Activated T-cell treated with anti-CD3 and anti-CD28 coated beads for 24 hours (primary cell): ENCODE measurements around the gene UNC13C.

ENCODE experiments used
- DNase-seq: peaks from one replicate; pipeline ENCODE4 v3.0.0-alpha.2; 2020; ENCODE audit warnings: low read depth

Gene UNC13C

DNA sequence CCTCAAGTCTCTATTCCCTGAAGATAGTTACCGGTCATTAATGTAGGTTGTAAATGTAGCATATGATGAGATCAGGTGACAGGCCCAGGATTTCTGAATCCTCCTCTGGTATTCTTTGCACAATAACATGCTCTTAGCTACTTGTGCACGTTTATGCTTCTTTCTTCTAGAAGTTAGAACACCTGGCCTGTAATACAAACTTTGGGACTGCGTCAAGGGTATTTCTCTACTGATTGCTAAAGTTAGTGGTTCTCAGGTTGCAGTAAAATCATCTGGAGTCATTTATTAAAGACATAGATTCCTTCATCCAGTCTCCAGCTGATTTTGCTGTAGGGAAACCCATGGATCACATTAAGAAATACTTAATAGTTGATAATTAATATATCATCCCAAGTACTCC lies 48.0 kb downstream of the UNC13C start:
- DNase-seq: no peak

GRCh38 chr15:54026891-54027290 lies 48.6 kb downstream of the UNC13C start:
- no peak for DNase-seq

- no peak for DNase-seq
Observed at GRCh38 chr15:54029081-54029480, 50.8 kb downstream of the UNC13C start.

- no peak for DNase-seq
Observed at GRCh38 chr15:54032066-54032465, 53.8 kb downstream of the UNC13C start.

GRCh38 chr15:54033356-54033860 lies 55.2 kb downstream of the UNC13C start:
- no peak for DNase-seq

GRCh38 chr15:54033869-54034458 lies 55.7 kb downstream of the UNC13C start:
- no peak for DNase-seq

- DNase-seq: no peak
Observed at GRCh38 chr15:54035616-54036015, 57.4 kb downstream of the UNC13C start.

DNA sequence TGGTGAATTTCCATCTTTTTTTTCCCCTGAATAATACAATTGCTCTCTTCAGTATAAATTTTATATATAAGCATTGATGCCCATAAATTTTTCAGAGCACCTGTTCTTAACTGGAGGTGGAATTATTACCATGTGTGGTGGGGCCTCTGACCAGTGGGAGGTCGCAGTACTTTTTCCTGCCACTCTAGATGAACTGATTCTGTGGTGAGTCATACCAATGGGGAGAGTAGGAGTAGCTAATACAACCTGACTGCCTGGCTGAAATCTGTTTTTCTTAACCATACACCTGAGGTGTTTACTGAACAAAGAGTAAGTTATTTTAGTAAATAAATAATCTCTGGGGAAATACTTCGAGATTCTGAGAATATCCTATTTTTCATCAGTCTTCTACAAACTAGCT lies 67.2 kb downstream of the UNC13C start:
- no peak for DNase-seq

DNA sequence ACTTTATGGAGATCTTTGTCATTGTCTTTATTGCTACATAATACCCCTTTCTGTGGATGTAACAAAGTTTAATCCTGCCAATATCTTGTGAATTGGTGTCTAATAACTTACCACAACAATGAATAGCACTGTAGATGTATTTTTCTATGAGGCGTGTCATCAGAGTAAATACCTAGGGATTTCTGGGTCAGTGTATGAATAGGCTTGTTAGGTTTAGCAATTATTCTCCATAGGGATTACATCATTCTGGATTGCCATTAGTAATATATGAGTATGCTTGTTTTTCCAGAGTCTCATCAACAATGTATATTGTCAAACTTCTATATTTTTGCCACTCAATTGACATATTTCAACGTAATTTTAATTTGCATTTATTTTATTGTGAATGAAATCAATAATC lies 67.9 kb downstream of the UNC13C start:
- no peak for DNase-seq

DNA sequence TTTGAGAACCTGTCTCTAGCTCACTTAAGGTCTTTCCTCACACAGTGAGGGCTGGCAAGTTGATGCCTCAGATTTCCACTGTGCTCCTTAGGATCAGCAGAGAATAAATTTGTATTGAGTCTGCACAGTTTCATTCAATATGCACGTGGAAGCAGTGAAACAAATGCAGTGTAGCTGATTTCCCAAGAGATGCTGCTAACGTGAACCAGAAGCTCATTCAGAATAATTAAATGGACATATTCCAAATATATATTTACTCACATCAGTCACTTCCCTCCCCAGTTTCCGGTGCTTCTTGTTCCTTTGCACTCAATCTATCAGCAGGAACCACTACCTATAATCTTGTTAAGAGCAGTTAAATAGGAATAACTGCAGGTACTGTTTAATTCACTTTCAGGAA lies 86.1 kb downstream of the UNC13C start:
- DNase-seq: no peak

DNA sequence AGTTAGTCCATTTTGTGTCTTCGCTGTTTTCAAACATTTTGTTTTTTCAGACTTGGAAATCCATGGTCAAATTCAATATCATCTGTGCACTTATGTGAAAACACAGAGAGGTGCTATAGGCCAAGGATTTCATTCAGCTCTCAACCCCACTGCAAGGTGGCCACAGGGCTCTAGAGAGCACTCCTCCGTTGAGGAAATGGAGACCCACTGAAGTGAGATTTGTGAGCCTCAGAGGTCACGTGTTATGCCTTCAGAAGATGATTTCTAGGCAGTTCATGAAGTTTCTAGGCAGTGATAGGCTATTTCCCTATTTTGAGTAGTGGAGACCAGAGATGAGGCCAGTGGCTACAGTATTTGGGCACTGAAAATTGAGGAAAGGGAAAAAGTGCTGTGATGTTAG lies 88.2 kb downstream of the UNC13C start:
- DNase-seq: no peak

- no peak for DNase-seq
Observed at GRCh38 chr15:54082836-54083492, 104.7 kb downstream of the UNC13C start.

- DNase-seq: no peak
Observed at GRCh38 chr15:54083501-54083900, 105.3 kb downstream of the UNC13C start.

GRCh38 chr15:54083991-54084390 lies 105.8 kb downstream of the UNC13C start:
- no peak for DNase-seq

DNA sequence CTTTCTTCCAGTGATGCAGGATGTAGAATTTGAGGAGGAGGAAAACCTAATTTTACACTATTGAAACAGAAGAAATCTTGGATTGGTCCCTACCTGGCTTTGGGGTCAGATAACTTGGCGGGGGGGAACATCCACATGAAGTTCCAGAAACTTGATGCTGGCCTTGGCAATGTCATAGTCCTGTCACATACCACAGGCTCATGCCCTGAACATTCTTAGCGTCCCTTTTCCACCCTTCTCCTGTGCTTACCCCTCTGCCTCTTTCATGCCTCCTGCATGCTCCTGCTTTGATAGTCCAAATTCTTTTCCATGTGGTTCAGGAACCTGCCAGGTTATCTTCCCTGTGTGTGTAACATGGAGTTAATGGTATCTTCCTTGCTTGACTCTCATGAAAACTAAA lies 110.6 kb downstream of the UNC13C start:
- DNase-seq: no peak

DNA sequence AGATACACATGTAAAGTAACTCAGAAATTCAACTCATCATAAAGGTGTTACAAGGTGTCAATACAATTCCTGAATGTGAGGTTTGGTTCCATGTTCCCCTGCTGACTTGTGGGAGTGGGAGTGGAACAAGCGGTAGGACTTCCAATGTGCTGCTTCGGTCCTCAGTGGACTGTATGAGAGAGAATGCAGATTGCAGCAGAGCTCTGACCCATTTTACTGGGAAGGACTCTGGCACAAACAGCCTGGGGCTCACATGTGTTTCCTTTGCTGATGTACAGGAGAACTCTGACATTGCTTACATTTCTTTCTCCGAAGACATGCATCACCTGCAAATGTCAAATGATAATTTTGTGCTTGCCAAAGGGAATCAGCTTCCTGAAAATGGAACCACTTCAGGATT lies 111.5 kb downstream of the UNC13C start:
- DNase-seq: no peak

- no peak for DNase-seq
Observed at GRCh38 chr15:54091651-54092050, 113.4 kb downstream of the UNC13C start.

DNA sequence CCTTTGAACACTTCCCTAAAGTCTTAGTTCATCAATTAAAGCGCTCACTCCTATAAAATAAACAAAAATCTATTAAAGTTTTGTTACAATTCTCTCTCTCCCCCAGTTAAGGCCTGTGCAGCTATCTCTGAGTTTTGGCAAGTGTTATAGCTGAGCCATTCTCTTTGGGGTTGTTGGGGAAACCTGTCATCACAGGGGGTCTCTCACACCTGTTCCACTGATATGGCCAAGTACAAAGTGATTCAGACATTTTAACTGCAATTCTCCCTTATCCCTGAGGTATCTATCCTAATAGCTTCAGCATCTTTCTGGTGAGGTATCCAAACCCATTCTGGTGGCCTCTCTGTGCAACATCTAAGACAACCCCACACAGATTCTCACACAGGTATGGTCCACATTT lies 116.4 kb downstream of the UNC13C start:
- no peak for DNase-seq

GRCh38 chr15:54097019-54097418 lies 118.8 kb downstream of the UNC13C start:
- no peak for DNase-seq

GRCh38 chr15:54099010-54099409 lies 120.8 kb downstream of the UNC13C start:
- no peak for DNase-seq

DNA sequence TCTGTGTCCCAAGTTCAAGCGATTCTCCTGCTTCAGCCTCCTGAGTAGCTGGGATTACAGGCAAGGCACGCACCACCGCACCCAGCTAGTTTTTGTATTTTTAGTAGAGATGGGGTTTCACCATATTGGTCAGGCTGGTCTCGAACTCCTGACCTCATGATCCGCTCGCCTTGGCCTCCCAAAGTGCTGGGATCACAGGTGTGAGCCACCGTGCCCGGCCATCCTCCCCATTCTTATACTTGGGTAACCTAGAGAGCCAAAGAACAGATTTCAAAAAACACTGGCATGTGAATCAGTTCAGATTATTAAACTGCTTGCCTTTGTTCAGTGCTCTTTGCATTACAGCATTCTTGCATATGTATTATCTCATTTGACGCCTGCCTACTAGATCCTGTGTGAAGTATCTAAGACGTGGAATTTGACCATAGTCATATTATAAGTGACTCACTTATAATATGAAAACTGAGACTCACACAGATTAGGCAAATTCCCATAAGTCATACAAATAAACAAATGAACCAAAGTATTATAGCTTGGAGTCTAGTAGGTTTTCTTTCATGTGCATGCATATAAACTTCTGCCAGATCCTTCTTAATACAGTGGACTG lies 123.5 kb downstream of the UNC13C start:
- no peak for DNase-seq

- no peak for DNase-seq
Observed at GRCh38 chr15:54102704-54103103, 124.5 kb downstream of the UNC13C start.

GRCh38 chr15:54109014-54109413 lies 130.8 kb downstream of the UNC13C start:
- no peak for DNase-seq

DNA sequence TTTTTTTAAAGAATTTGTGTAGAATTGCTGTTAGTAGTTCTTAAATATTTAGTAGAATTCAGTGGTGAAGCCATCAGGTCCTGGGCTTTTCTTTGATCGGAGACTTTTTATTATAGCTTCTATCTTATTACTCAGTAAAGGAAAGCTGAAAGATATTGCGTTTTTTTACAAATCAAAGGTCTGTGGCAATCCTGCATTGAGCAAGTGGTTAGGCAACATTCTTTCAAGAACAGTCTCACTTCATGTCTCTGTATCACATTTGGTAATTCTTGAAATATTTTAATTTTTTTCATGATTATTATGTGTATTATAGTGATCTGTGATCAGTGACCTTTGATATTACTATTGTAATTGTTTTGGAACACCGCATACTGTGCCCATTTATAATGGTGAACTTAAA lies 140.8 kb downstream of the UNC13C start:
- no peak for DNase-seq
